Lower leg skin (tissue), 4 donors: ENCODE results near the gene DOK6. TPM values are rescaled to one million over a fixed set of nuclear protein-coding genes. Genes with fewer than 3 reads are reported as not detected.

Experiments used
- DNase-seq, 2 donors: peaks; one replicate each; pipeline ENCODE4 v3.0.0-alpha.2; 2019; ENCODE audit warnings: low spot score in 2 of 2
- H3K4me3 ChIP-seq: fragments of 200-600 bp; sonication (generic); 2 replicates; pipeline ENCODE4 v1.5.1; 2017; ENCODE audit warnings: mild to moderate bottlenecking, low read depth; ENCODE audit not compliant: poor library complexity, severe bottlenecking
- POLR2A ChIP-seq, 2 donors: fragments of 450-650 bp; IDR thresholded peaks; one replicate each; pipeline ENCODE4 v1.6.1; 2016 to 2017; ENCODE audit warnings: antibody characterized with exemption in 2 of 2, mild to moderate bottlenecking in 1 of 2, moderate library complexity in 1 of 2
- WGBS, 2 donors: methylation state at CpG; one replicate each; pipeline ENCODE4 v1.1.5; 2018; 5-methylcytosine and 5-hydroxymethylcytosine counted together
- intact Hi-C: fragments of 100-400 bp; cut with DNase I; formaldehyde crosslinking; loops from one replicate; pipeline ENCODE4 v1.15.0; 2023; ENCODE audit warnings: low total_unique reads
- total RNA-seq, 4 donors: library from RNA; depleted of rRNA; stranded (reverse); fragments of >200 nt; gene quantifications; one replicate each; pipeline ENCODE4 v1.1.0, GENCODE V29; 2016
- TF ChIP-seq, protein P1 (sequence below), 3 donors: fragments of 450-650 bp; IDR thresholded peaks; one replicate each; pipeline ENCODE4 v1.5.1; 2016; ENCODE audit warnings: antibody characterized with exemption in 3 of 3, mild to moderate bottlenecking in 3 of 3, moderate library complexity in 2 of 3

The DOK6 gene
- total RNA-seq, 4 donors from 2014 or later, result 0.21 to 0.45 (median 0.42) TPM

DNA sequence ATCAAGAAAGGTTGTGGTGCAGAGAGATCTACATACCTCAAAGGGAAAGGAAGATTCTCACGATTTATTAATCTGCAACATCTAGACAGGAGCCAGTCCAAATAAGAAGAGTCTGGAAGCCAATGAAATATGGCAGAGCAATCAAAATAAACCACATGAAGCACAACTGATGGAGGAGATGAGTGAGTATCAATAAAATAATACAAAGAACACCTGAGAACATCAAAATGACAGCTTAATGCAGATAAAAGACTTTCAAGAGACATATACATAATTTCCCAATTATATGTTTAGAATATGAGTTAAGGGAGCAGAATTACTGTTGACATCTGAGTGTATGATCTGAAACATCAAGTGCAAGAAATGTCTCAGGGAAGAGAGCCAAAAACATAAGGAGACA is 12.5 kb upstream of the DOK6 start:
- DNase-seq, result no peak
- no peak overlapping the region for H3K4me3 ChIP-seq
- intact Hi-C loops, result no loop called here
- TF ChIP-seq, protein P1, sequence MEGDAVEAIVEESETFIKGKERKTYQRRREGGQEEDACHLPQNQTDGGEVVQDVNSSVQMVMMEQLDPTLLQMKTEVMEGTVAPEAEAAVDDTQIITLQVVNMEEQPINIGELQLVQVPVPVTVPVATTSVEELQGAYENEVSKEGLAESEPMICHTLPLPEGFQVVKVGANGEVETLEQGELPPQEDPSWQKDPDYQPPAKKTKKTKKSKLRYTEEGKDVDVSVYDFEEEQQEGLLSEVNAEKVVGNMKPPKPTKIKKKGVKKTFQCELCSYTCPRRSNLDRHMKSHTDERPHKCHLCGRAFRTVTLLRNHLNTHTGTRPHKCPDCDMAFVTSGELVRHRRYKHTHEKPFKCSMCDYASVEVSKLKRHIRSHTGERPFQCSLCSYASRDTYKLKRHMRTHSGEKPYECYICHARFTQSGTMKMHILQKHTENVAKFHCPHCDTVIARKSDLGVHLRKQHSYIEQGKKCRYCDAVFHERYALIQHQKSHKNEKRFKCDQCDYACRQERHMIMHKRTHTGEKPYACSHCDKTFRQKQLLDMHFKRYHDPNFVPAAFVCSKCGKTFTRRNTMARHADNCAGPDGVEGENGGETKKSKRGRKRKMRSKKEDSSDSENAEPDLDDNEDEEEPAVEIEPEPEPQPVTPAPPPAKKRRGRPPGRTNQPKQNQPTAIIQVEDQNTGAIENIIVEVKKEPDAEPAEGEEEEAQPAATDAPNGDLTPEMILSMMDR (IDR thresholded peaks at IDR 0.05), result no peak
- TF ChIP-seq POLR2A (IDR thresholded peaks at IDR 0.05), result no peak
- WGBS, 2 donors, result 73 to 79% methylated on average over 1 of the region's 1 CpG

DNA sequence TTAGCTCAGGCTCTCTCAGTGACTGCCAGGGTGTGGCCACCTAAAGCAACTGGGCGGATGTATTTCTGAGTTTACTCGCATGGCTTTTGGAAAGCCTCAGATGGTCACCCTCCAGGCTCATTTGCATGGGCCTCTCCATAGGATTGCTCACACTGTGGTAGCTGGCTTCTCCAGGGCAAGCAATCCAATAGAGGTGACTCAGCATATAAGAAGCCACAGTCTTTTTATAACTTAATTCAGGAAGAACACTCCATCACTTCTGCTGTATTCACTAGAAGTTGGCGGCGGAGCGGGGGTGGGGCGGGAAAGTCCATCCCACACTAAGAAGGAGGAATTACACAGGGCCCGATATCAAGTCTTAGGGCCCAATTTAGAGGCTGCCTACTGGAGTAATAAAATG is 3.6 kb upstream of the DOK6 start:
- H3K4me3 ChIP-seq, result no peak overlapping the region
- TF ChIP-seq POLR2A (IDR thresholded peaks at IDR 0.05), result no peak
- TF ChIP-seq, protein P1 (IDR thresholded peaks at IDR 0.05), result no peak
- intact Hi-C loops, result no loop called here
- 93 to 95% methylated on average over 7 of the region's 7 CpGs for WGBS, 2 donors
- DNase-seq, result no peak

DNA sequence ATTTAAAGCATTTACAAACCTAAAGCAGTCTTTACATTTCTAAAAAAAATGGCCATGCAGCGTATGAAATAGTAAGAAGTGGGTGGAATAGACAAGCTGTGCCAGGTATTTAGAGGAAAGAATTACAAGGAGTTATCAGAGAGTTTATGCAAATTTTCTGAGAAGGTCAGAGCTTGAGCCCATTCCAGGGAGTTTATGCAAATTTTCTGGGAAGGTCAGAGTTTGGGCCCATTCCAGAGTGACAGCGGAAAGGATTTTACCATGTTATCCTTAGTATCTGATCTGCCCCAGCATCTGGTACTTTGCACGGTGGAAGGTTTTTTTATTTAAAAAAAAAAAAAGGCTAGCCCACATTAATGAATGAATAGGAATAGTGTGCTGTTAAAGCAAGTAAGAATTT is 1.4 kb upstream of the DOK6 start:
- TF ChIP-seq POLR2A (IDR thresholded peaks at IDR 0.05), result no peak
- TF ChIP-seq, protein P1 (IDR thresholded peaks at IDR 0.05), result no peak
- intact Hi-C loops, result no loop called here
- H3K4me3 ChIP-seq, result no peak overlapping the region
- no peak for DNase-seq
- 66 to 68% methylated on average over 3 of the region's 3 CpGs for WGBS, 2 donors

DNA sequence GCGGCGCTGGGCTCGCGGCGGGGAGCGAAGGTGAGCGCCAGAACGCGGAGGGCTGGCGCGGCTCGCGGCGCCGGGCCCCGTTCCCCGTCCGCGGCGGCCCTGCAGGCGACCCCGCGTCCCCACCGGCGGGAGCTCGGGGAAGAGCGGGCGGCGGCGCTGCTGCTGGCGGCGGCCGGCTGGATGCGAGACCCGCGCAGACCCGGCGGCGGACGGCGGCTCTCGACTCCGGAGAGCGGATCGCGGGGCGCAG is 213 bp downstream of the DOK6 start:
- intact Hi-C loops, result no loop called here
- 1% methylated on average over 14 of the region's 47 CpGs; no CpG with 5 or more reads in 1 of the 2 donors for WGBS, 2 donors
- TF ChIP-seq POLR2A (IDR thresholded peaks at IDR 0.05), result no peak
- TF ChIP-seq, protein P1 (IDR thresholded peaks at IDR 0.05), result no peak

DNA sequence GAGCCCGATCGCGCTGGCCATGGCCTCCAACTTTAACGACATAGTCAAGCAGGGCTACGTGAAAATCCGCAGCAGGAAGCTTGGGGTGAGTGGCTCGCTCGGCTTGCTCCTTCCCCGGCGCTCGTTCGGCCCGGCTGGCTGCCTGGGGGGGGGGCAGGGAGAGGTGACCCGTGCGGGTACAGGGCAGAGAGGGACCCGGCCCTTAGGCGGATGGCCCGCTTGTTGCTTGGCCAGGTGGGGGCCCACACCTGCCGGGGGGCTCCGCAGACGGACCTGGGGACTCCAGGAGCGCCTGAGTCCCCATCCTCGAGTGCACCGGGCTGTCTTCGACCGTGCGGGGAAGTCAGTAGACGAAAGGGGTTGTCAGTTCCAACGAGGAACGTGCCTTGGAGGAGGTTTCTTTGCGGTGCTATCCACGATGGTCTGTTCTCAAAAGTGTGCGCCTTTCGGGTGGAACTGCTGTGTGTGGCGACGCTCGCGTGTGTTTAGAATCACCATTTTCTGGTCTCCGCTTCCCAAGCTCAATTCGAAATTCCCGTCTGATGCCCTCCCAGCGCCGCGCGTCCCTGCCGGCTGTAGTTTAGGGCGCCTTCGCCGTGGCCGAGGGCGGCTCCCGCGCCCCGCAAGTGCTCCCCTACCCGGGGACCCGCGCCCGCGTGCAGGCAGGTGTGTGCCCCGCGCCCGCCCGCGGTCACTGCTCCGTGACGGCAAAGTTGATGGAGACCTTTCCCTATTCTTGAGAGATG is 711 bp downstream of the DOK6 start:
- TF ChIP-seq, protein P1 (IDR thresholded peaks at IDR 0.05), result no peak
- peak in 1 of 2 donors; percentile 79 for DNase-seq
- peak overlapping the region; percentile 10 for H3K4me3 ChIP-seq
- 0 to 3% methylated on average over 45 to 65 of the region's 66 CpGs for WGBS, 2 donors
- intact Hi-C loops, result no loop called here

More for the DNA sequence above, 213 bp downstream of the DOK6 start:
- DNase-seq, result no peak
- peak overlapping the region; percentile 10 for H3K4me3 ChIP-seq

DNA sequence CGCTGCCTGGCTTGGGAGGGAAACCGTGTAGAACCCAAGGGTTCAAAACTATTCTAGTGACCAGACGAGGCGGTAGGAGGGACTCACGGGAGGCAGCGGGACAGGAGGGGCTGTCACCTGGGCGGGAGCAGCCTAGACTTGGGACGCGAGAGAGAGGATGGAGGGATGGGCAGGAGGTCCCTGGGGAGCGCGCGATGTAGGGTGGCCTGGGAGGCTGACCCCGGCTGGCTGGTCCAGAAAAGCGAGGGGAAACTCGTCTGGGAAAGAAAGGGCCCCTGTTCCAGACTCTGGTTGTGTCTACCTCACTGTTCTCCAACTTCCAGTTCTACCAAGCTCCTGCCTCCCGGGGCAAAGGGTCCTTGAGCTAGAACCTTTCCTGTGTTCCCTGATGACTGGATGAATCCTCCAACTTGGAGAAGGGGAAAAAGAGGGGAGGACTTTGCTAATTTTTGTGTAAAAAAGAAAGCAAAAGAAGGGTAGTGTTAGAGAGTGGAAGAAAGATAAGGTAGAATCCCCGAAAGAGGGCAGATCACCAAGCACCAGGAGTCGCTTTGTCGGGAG is 1.4 kb downstream of the DOK6 start:
- peak in 1 of 2 donors; percentile 67 for DNase-seq
- intact Hi-C loops, result no loop called here
- TF ChIP-seq POLR2A (IDR thresholded peaks at IDR 0.05), result no peak

More for the DNA sequence above, 1.4 kb downstream of the DOK6 start:
- no peak overlapping the region for H3K4me3 ChIP-seq
- WGBS, 2 donors, result 8% methylated on average over 18 to 19 of the region's 19 CpGs
